Sciatic nerve (tissue), 2 donors: Measurements from ENCODE around the gene TENM3. TPM values are rescaled to one million over a fixed set of nuclear protein-coding genes. Genes with fewer than 3 reads are reported as not detected.

ENCODE experiments used
- ATAC-seq: fragments of 200-7000 bp; cut with Tn5 transposase; one replicate; pipeline ENCODE4 v1.9.1; 2020; ENCODE audit warnings: mild to moderate bottlenecking, moderate library complexity
- DNase-seq: peaks from one replicate; pipeline ENCODE4 v3.0.0-alpha.2; 2020; ENCODE audit warnings: low spot score
- intact Hi-C: fragments of 100-400 bp; cut with DNase I; formaldehyde crosslinking; loops from one replicate; pipeline ENCODE4 v1.14.2; 2022
- total RNA-seq: library from RNA; stranded (reverse); fragmentation: NEBNext Ultra II Directional; extraction: Animal tissue kit (Norgen Biotek cat#: 25700); gene quantifications from one replicate; pipeline ENCODE4 v1.2.1, GENCODE V29; 2021
- donor health status: DM: no; HTN: no; CAD: no.
- donor health status: DM: no; HTN: no; CAD: no.

Gene TENM3
- total RNA-seq, 1 donor from 2014 or later, result 38.2 TPM

- ATAC-seq, result peak; percentile 62
These were observed 64.5 kb downstream of the TENM3 start for GRCh38 chr4:182307746-182308145.

GRCh38 chr4:182309877-182310276, 66.7 kb downstream of the TENM3 start:
- intact Hi-C loops, result no loop called here
- ATAC-seq, result no peak
- no peak for DNase-seq

More at GRCh38 chr4:182307746-182308145, 64.5 kb downstream of the TENM3 start:
- DNase-seq, result no peak
- intact Hi-C loops, result no loop called here

- intact Hi-C loops, result no loop called here
- ATAC-seq, result no peak
- no peak for DNase-seq
These were observed 67.1 kb downstream of the TENM3 start for GRCh38 chr4:182310316-182310715.

- no peak for DNase-seq
- ATAC-seq, result no peak
- intact Hi-C loops, result no loop called here
These were observed 67.8 kb downstream of the TENM3 start for GRCh38 chr4:182310962-182311361.

GRCh38 chr4:182314537-182314936, 71.3 kb downstream of the TENM3 start:
- DNase-seq, result no peak
- intact Hi-C loops, result no loop called here
- no peak for ATAC-seq

- ATAC-seq (no peak), DNase-seq (no peak)
- intact Hi-C loops, result no loop called here
These were observed 75.1 kb downstream of the TENM3 start for GRCh38 chr4:182318256-182318655.

- ATAC-seq (no peak), DNase-seq (no peak)
- intact Hi-C loops, result loop anchor here (5.0 kb wide), 1 partner anchor 38 kb away; no protein-coding TSS in a partner anchor
These were observed 76.9 kb downstream of the TENM3 start for GRCh38 chr4:182320092-182320491.

- intact Hi-C loops, result loop anchor here (5.0 kb wide), 1 partner anchor 38 kb away; no protein-coding TSS in a partner anchor
- no peak for DNase-seq
- no peak for ATAC-seq
These were observed 77.4 kb downstream of the TENM3 start for GRCh38 chr4:182320580-182320979.

GRCh38 chr4:182324282-182324681, 81.1 kb downstream of the TENM3 start:
- DNase-seq (no peak), ATAC-seq (no peak)
- intact Hi-C loops, result loop anchor here (5.0 kb wide), 1 partner anchor 42 kb away; no protein-coding TSS in a partner anchor

GRCh38 chr4:182325397-182325796, 82.2 kb downstream of the TENM3 start:
- ATAC-seq, result no peak

GRCh38 chr4:182325848-182326255, 82.7 kb downstream of the TENM3 start:
- intact Hi-C loops, result no loop called here
- DNase-seq, result no peak
- no peak for ATAC-seq

More at GRCh38 chr4:182325397-182325796, 82.2 kb downstream of the TENM3 start:
- intact Hi-C loops, result no loop called here
- no peak for DNase-seq

- ATAC-seq, result no peak
- intact Hi-C loops, result no loop called here
- no peak for DNase-seq
These were observed 85.3 kb downstream of the TENM3 start for GRCh38 chr4:182328505-182328904.

GRCh38 chr4:182337366-182337765, 94.2 kb downstream of the TENM3 start:
- DNase-seq (no peak), ATAC-seq (no peak)
- intact Hi-C loops, result no loop called here

- ATAC-seq (no peak), DNase-seq (no peak)
- intact Hi-C loops, result no loop called here
These were observed 94.9 kb downstream of the TENM3 start for GRCh38 chr4:182338063-182338462.

GRCh38 chr4:182338746-182339145, 95.5 kb downstream of the TENM3 start:
- ATAC-seq, result no peak
- intact Hi-C loops, result no loop called here
- no peak for DNase-seq

GRCh38 chr4:182339221-182339641, 96.0 kb downstream of the TENM3 start:
- DNase-seq (no peak), ATAC-seq (no peak)
- intact Hi-C loops, result no loop called here

- DNase-seq, result no peak
- intact Hi-C loops, result no loop called here
- ATAC-seq, result no peak
These were observed 100.3 kb downstream of the TENM3 start for GRCh38 chr4:182343453-182343852.

- ATAC-seq (no peak), DNase-seq (no peak)
- intact Hi-C loops, result no loop called here
These were observed 101.8 kb downstream of the TENM3 start for GRCh38 chr4:182344968-182345367.

GRCh38 chr4:182346250-182346649, 103.0 kb downstream of the TENM3 start:
- ATAC-seq (no peak), DNase-seq (no peak)
- intact Hi-C loops, result no loop called here

GRCh38 chr4:182346675-182347375, 103.6 kb downstream of the TENM3 start:
- ATAC-seq, result no peak
- intact Hi-C loops, result no loop called here

GRCh38 chr4:182348779-182349326, 105.7 kb downstream of the TENM3 start:
- intact Hi-C loops, result no loop called here
- no peak for DNase-seq
- no peak for ATAC-seq

More at GRCh38 chr4:182346675-182347375, 103.6 kb downstream of the TENM3 start:
- no peak for DNase-seq
